WTC11 (cell line): ENCODE measurements around the gene PLCZ1. TPM values are rescaled to one million over a fixed set of nuclear protein-coding genes. Genes with fewer than 3 reads are reported as not detected.

Experiments used
- ATAC-seq: fragments of 200-7000 bp; cut with Tn5 transposase; 2 replicates; pipeline ENCODE4 v1.10.0; 2021; ENCODE audit warnings: mild to moderate bottlenecking, moderate library complexity
- CTCF ChIA-PET: fragments of 300-600 bp; sonication (Branson Sonifier 250); formaldehyde crosslinking; loops from one replicate; lab custom pipeline; 2021; ENCODE audit warnings: antibody characterized with exemption; lab: Charles Lee
- POLR2A ChIA-PET: fragments of 350-600 bp; sonication (Branson Sonifier 250); formaldehyde crosslinking; loops from one replicate; lab custom pipeline; 2021; ENCODE audit warnings: antibody characterized with exemption; lab: Charles Lee
- DNase-seq: peaks from one replicate; pipeline ENCODE4 v3.0.0; 2021; ENCODE audit warnings: low spot score
- H3K27ac Mint-ChIP-seq: 2 replicates; pipeline ENCODE4 v1.8.0; 2021; ENCODE audit warnings: mixed read lengths
- H3K27me3 Mint-ChIP-seq: 2 replicates; pipeline ENCODE4 v1.8.0; 2021; ENCODE audit warnings: low read depth, mild to moderate bottlenecking, moderate library complexity, mixed read lengths
- H3K36me3 Mint-ChIP-seq: 2 replicates; pipeline ENCODE4 v1.8.0; 2021; ENCODE audit warnings: mixed read lengths
- H3K4me1 Mint-ChIP-seq: 2 replicates; pipeline ENCODE4 v1.8.0; 2022; ENCODE audit warnings: mixed read lengths
- H3K4me3 Mint-ChIP-seq: 2 replicates; pipeline ENCODE4 v1.8.0; 2021; ENCODE audit warnings: mild to moderate bottlenecking, moderate library complexity, mixed read lengths
- H3K9me3 Mint-ChIP-seq: 2 replicates; pipeline ENCODE4 v1.8.0; 2021; ENCODE audit warnings: mixed read lengths
- ESRRA ChIP-seq: sonication (generic); formaldehyde crosslinking; IDR thresholded peaks from 2 replicates; pipeline ENCODE4 v1.8.1; 2022; ENCODE audit warnings: mild to moderate bottlenecking, missing genetic modification reagents, borderline replicate concordance
- FOXJ3 ChIP-seq: sonication (generic); formaldehyde crosslinking; IDR thresholded peaks from 2 replicates; pipeline ENCODE4 v1.9.0; 2021; ENCODE audit warnings: missing genetic modification reagents, mild to moderate bottlenecking, borderline replicate concordance
- NFYB ChIP-seq: sonication (generic); formaldehyde crosslinking; conservative IDR thresholded peaks from 2 replicates; pipeline ENCODE4 v1.8.0; 2022; ENCODE audit warnings: low read depth, missing genetic modification reagents
- ZNF317 ChIP-seq: sonication (generic); formaldehyde crosslinking; IDR thresholded peaks from 2 replicates; pipeline ENCODE4 v1.8.1; 2023; ENCODE audit warnings: low read depth, mild to moderate bottlenecking, moderate library complexity, missing genetic modification reagents, borderline replicate concordance
- total RNA-seq: library from RNA; stranded (reverse); gene quantifications from 3 replicates; pipeline ENCODE4 v1.2.3, GENCODE V29; 2021

Gene PLCZ1
- total RNA-seq, 1 experiment from 2014 or later: not detected

DNA sequence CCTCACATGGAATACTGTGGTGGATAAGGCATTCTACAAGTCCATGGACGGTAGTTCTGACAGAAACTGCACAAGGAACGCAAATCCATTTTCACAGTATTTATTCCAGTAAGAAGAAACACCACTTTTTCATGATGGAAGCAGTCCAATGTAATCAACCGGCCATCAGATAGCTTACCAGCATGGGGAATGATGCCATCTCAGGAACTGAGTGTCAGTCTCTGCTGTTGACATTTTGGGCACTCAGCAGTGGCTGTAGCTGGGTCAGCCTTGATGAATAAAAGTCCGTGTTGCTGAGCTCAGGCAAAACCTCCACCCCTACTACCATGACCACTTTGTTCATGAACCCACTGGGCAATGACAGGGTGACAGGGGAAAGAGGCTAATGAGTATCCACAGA, 103.4 kb downstream of the PLCZ1 start:
- Mint-ChIP-seq H3K4me1 (peaks cover 4% of the 10 kb centered on the region; the same call in 1 of the 2 replicates), H3K27me3 (no peaks in the 10 kb centered on the region), H3K27ac (no peak overlapping the region), H3K9me3 (no peaks in the 10 kb centered on the region), H3K4me3 (no peak overlapping the region), H3K36me3 (no peaks in the 10 kb centered on the region)
- no peak for DNase-seq
- no peak for ATAC-seq
- TF ChIP-seq NFYB (no peak), ESRRA (no peak), ZNF317 (no peak), FOXJ3 (CRISPR knock-in tag) (no peak)
- CTCF ChIA-PET: no interaction called here
- POLR2A ChIA-PET: no interaction called here

Other genes with a start within 250 kb of the PLCZ1 start
- gene CAPZA3, start 107 bp upstream of the PLCZ1 start, total RNA-seq: not detected in 3 replicates